Glutamatergic neuron (in vitro differentiated cells): ENCODE measurements around the gene CDH2. TPM values are rescaled to one million over a fixed set of nuclear protein-coding genes. Genes with fewer than 3 reads are reported as not detected.
A peak's percentile ranks its signal among the peaks of the same experiment; 100 is the strongest.

ENCODE experiments used
- DNase-seq: peaks from one replicate; pipeline ENCODE4 v3.0.0; 2022
- H3K27ac Mint-ChIP-seq: one replicate; pipeline ENCODE4 v1.8.0; 2020; ENCODE audit warnings: mild to moderate bottlenecking, mixed read lengths, inconsistent platforms; ENCODE audit not compliant: unreplicated experiment
- H3K27me3 Mint-ChIP-seq: one replicate; pipeline ENCODE4 v1.8.0; 2020; ENCODE audit warnings: mild to moderate bottlenecking, moderate library complexity, mixed read lengths, inconsistent platforms; ENCODE audit not compliant: unreplicated experiment
- H3K36me3 Mint-ChIP-seq: one replicate; pipeline ENCODE4 v1.8.0; 2020; ENCODE audit warnings: mild to moderate bottlenecking, mixed read lengths, inconsistent platforms; ENCODE audit not compliant: unreplicated experiment
- H3K4me1 Mint-ChIP-seq: one replicate; pipeline ENCODE4 v1.8.0; 2020; ENCODE audit warnings: mild to moderate bottlenecking, low read depth, mixed read lengths, inconsistent platforms; ENCODE audit not compliant: unreplicated experiment
- H3K4me3 Mint-ChIP-seq: one replicate; pipeline ENCODE4 v1.8.0; 2020; ENCODE audit warnings: mild to moderate bottlenecking, mixed read lengths, inconsistent platforms; ENCODE audit not compliant: unreplicated experiment
- H3K9me3 Mint-ChIP-seq: one replicate; pipeline ENCODE4 v1.8.0; 2020; ENCODE audit warnings: mild to moderate bottlenecking, moderate library complexity, mixed read lengths, inconsistent platforms; ENCODE audit not compliant: unreplicated experiment
- CTCF ChIP-seq: fragments of 200-600 bp; sonication (generic); IDR thresholded peaks from one replicate; pipeline ENCODE4 v1.5.0; 2021; ENCODE audit not compliant: partially characterized antibody, unreplicated experiment
- long read RNA-seq: library from polyadenylated mRNA; unstranded; transcript quantifications from one replicate; pipeline ENCODE4 v2.0.0, GENCODE V29; 2020; ENCODE audit not compliant: unreplicated experiment
- total RNA-seq: library from RNA; stranded (reverse); fragmentation: NEBNext Ultra II Directional; extraction: Animal tissue kit (Norgen Biotek cat#: 25700); gene quantifications from one replicate; pipeline ENCODE4 v1.2.1, GENCODE V29; 2021; ENCODE audit not compliant: unreplicated experiment

The CDH2 gene
- 224 TPM for total RNA-seq
- long read RNA-seq, full-length matches to known transcripts = 30 of 47 reads
- long read RNA-seq, partial matches to known transcripts = 10 of 47 reads
- long read RNA-seq, other reads (novel, unspliced or antisense) = 7 of 47 reads

DNA sequence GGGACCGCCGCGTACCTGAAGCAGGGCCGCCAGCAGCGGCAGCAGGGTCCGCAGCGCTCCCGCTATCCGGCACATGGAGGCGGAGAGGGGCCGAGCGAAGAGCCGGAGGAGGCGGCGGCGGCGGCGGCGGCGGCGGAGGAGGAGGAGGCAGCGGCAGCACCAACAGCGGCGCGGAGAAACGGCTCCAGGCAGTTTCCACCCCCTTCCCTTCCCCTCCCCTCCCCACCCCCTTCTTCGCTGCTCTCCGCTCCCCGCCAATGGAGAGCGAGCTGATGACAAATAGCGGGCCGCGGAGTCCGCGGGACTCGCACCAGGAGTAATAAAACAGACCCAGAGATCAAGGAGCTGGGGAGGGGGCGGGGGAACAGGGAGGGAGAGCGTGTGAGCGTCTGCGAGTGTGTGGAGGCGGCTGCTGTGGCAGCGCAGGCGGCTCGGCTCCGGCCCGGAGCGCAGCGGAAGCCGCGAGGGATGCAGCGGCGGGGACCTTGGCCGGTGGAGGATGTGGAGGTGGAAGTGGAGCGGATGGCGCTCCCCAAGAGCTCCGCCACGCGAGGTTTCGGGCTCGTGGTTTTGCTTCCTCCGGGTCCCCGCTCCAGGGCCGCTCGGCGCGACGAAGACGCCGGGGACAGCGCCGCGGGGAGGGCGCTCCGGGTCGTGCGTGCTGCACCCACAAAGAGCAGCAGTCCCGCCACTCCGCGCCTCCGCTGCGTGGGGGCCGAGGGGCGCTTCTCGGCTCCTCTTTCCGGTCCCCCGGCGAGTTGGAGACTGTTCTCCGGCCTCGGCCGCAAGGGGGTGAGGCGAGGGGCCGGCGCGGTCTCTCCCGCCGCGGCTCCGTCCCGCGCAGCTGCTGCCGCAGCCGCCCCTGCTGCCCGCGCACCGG is at the start of gene CDH2:
CDH2 (minus strand) TSS at position 183 of the 880 bp plus-strand sequence; CDS start at position 75, 108 bp downstream.
- Mint-ChIP-seq H3K27me3 (peaks cover 18% of the 10 kb centered on the region), H3K27ac (peak within 1 kb of the TSS; percentile 99), H3K36me3 (no peaks in the 10 kb centered on the region), H3K4me1 (peaks cover 14% of the 10 kb centered on the region), H3K4me3 (peak within 1 kb of the TSS; percentile 100), H3K9me3 (peaks cover 24% of the 10 kb centered on the region)
- peak; percentile 50 for TF ChIP-seq CTCF
- DNase-seq = peak; percentile 87

DNA sequence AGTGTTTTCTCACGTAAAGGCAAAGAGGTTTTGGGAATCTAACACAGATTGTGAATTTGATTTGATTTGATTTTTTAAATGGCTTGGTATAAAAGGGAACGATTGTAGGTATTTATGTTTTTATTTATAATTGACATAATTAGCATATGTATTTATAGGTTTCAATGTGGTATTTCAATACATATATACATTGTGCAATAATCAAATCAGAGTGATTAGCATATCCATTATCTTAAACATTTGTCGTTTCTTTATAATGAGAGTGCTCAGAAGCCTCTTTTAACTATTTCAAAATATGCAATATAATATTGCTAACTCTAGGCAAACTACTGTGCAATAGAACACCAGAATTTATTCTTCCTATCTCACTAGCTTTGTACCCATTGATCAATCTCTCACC is 35.1 kb upstream of the CDH2 start:
- H3K4me1 Mint-ChIP-seq = no peaks in the 10 kb centered on the region

GRCh38 chr18:28208712-28209265 is 31.9 kb upstream of the CDH2 start:
- H3K27ac Mint-ChIP-seq = no peak overlapping the region
- no peaks in the 10 kb centered on the region for H3K4me1 Mint-ChIP-seq
- no peak for TF ChIP-seq CTCF
- no peak overlapping the region for H3K4me3 Mint-ChIP-seq
- H3K27me3 Mint-ChIP-seq = no peaks in the 10 kb centered on the region
- no peaks in the 10 kb centered on the region for H3K9me3 Mint-ChIP-seq
- no peaks in the 10 kb centered on the region for H3K36me3 Mint-ChIP-seq
- no peak for DNase-seq

More for the DNA sequence above, 35.1 kb upstream of the CDH2 start:
- Mint-ChIP-seq H3K9me3 (no peaks in the 10 kb centered on the region), H3K27ac (no peak overlapping the region), H3K4me3 (no peak overlapping the region), H3K27me3 (no peaks in the 10 kb centered on the region), H3K36me3 (no peaks in the 10 kb centered on the region)
- DNase-seq = no peak
- TF ChIP-seq CTCF = no peak

DNA sequence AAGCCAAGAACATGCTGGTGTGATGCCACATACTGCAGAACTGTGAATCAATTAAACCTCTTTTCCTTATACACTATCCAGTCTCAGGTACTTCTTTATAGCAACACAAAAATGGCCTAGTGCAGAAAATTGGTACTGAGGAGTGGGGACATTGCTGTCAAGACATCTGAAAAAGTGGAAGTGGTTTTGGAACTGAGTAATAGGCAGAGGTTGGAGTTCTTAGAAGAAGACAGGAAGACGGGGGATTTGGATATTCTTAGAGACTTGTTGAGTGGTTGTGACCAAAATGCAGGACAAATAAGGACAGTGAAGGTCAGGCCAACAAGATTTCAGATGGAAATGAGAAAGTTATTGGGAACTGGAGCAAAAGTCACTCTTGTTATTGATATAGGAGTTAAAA is 31.3 kb upstream of the CDH2 start:
- H3K9me3 Mint-ChIP-seq = no peaks in the 10 kb centered on the region
- no peaks in the 10 kb centered on the region for H3K36me3 Mint-ChIP-seq
- no peaks in the 10 kb centered on the region for H3K27me3 Mint-ChIP-seq
- no peak for DNase-seq
- no peak overlapping the region for H3K27ac Mint-ChIP-seq
- no peak for TF ChIP-seq CTCF
- H3K4me3 Mint-ChIP-seq = no peak overlapping the region
- no peaks in the 10 kb centered on the region for H3K4me1 Mint-ChIP-seq

DNA sequence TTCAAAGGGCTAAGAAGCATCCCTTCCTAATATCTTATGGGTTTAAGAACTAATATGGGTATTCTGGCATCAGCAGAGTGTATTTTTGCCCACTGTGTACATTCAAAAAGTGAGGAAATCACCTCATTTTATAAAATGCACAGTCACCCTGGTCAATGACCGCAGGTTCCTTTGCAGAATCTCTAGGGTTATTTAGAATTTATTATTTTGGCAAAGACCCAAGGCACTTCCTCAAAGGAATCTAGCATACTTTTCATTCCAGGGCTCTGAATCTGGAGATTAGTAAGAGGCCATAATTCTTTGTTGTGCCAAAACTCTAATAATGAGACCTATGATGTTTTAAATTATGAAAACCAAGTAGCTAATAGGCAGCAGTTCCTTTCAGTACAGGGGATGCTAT is 27.2 kb upstream of the CDH2 start:
- H3K27ac Mint-ChIP-seq = no peak overlapping the region
- H3K4me3 Mint-ChIP-seq = no peak overlapping the region
- H3K36me3 Mint-ChIP-seq = no peaks in the 10 kb centered on the region
- H3K27me3 Mint-ChIP-seq = no peaks in the 10 kb centered on the region
- DNase-seq = no peak
- no peaks in the 10 kb centered on the region for H3K4me1 Mint-ChIP-seq
- TF ChIP-seq CTCF = no peak
- H3K9me3 Mint-ChIP-seq = no peaks in the 10 kb centered on the region
